HG02870 (cell line): ENCODE data around the gene TRRAP.
A peak's percentile ranks its signal among the peaks of the same experiment; 100 is the strongest.
"Not testable (repeated sequence)": the region's sequence is repeated elsewhere in the genome, so short reads cannot be mapped to it uniquely, and the experiment has no call there.

Experiments used
- ATAC-seq: cut with Tn5 transposase; IDR thresholded peaks from one replicate; pipeline ENCODE4 v1.9.1; 2021; ENCODE audit warnings: mild to moderate bottlenecking, moderate library complexity; ENCODE audit not compliant: unreplicated experiment

TRRAP gene

GRCh38 chr7:98878365-98879197 lies at the start of gene TRRAP:
Gene TRRAP, plus strand, starts transcription at chr7:98878532. Its CDS starts 2,619 bp downstream, at chr7:98881151.
- ATAC-seq, result peak; percentile 57

- no peak for ATAC-seq
These were observed 47.3 kb upstream of the TRRAP start for GRCh38 chr7:98830972-98831548.

GRCh38 chr7:98831641-98832221 lies 46.6 kb upstream of the TRRAP start:
- no peak for ATAC-seq

GRCh38 chr7:98833022-98833421 lies 45.3 kb upstream of the TRRAP start:
- no peak for ATAC-seq

GRCh38 chr7:98834949-98835348 lies 43.4 kb upstream of the TRRAP start:
- no peak for ATAC-seq

GRCh38 chr7:98836811-98837629 lies 41.3 kb upstream of the TRRAP start:
- no peak for ATAC-seq

GRCh38 chr7:98837630-98837972 lies 40.7 kb upstream of the TRRAP start:
- no peak for ATAC-seq

GRCh38 chr7:98840096-98840495 lies 38.2 kb upstream of the TRRAP start:
- no peak for ATAC-seq

- no peak for ATAC-seq
These were observed 37.6 kb upstream of the TRRAP start for GRCh38 chr7:98840722-98841121.

- ATAC-seq, result no peak
These were observed 36.9 kb upstream of the TRRAP start for GRCh38 chr7:98841179-98841997.

- not testable (repeated sequence) for ATAC-seq
These were observed 35.8 kb upstream of the TRRAP start for GRCh38 chr7:98842552-98842951.

- no peak for ATAC-seq
These were observed 29.4 kb upstream of the TRRAP start for GRCh38 chr7:98848918-98849317.

- ATAC-seq, result no peak
These were observed 25.5 kb upstream of the TRRAP start for GRCh38 chr7:98852826-98853225.

- ATAC-seq, result no peak
These were observed 22.5 kb upstream of the TRRAP start for GRCh38 chr7:98855610-98856422.

- ATAC-seq, result no peak
These were observed 18.3 kb upstream of the TRRAP start for GRCh38 chr7:98860071-98860470.

- no peak for ATAC-seq
These were observed 16.1 kb upstream of the TRRAP start for GRCh38 chr7:98862203-98862602.

GRCh38 chr7:98862716-98863420 lies 15.5 kb upstream of the TRRAP start:
- no peak for ATAC-seq

- ATAC-seq, result no peak
These were observed 14.7 kb upstream of the TRRAP start for GRCh38 chr7:98863601-98864000.
